Measurements from ENCODE around the gene ACBD6.

DNA sequence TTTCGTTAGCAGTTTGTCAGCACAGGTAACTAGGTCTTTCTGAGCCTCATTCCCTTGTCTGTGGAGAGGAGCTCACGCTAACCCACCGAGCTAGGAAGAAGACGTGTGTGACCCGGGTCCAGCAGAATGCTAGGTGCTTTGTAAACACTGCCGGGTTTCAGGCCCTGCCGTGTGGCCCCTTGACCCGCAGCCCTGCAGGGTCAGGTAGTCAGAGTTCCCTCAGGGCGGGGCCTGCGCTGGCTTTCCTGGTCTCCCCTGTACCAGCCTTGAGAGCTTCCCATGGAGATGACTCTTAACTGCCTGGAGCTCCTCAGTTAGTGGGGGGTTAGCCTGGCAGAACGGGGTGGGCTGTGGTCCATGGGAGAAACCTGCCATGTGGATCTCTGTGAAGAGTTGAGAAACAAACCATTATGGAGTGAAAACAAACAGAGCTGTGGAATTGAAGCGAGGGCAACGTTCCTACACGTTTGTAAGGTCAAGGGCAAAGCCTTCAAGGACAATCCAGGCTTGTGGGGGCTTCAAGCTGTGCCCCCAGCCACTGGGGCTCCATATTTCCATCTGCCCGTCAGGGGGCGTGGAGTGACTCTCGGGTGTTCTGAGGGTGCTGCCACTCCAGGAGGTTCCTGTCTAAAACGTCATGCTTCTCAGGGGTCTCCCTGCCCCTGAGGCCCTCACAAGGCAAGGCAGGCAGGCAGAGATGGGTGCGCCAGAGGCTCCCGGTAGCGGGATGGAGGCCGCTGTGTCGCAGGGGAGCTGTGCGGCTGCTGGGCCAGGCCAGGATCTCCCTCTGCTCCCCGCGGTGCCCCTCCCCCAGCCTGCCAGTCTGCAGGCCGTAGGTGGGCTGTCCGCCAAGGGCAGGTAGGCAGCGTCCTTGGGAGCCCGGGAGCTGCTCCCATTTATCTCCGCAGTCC is 248.5 kb downstream of the ACBD6 start:
- TF ChIP-seq, protein P1, sequence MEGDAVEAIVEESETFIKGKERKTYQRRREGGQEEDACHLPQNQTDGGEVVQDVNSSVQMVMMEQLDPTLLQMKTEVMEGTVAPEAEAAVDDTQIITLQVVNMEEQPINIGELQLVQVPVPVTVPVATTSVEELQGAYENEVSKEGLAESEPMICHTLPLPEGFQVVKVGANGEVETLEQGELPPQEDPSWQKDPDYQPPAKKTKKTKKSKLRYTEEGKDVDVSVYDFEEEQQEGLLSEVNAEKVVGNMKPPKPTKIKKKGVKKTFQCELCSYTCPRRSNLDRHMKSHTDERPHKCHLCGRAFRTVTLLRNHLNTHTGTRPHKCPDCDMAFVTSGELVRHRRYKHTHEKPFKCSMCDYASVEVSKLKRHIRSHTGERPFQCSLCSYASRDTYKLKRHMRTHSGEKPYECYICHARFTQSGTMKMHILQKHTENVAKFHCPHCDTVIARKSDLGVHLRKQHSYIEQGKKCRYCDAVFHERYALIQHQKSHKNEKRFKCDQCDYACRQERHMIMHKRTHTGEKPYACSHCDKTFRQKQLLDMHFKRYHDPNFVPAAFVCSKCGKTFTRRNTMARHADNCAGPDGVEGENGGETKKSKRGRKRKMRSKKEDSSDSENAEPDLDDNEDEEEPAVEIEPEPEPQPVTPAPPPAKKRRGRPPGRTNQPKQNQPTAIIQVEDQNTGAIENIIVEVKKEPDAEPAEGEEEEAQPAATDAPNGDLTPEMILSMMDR (IDR thresholded peaks at IDR 0.05) = no peak
- no peak for TF ChIP-seq POLR2A (IDR thresholded peaks at IDR 0.05)
